Tibial nerve (tissue), 4 donors: Measurements from ENCODE around the gene NDUFB10.

Experiments used
- EP300 ChIP-seq, 2 donors: sonication (generic); formaldehyde crosslinking; IDR thresholded peaks; one replicate each; pipeline ENCODE4 v1.6.1; 2017; ENCODE audit warnings: antibody characterized with exemption in 2 of 2, mild to moderate bottlenecking in 1 of 2
- TF ChIP-seq, protein P1 (sequence below), 5 experiments: fragments of 200-600 bp in 3 of 5; fragments of 450-650 bp in 2 of 5; sonication (generic) in 3 of 5; IDR thresholded peaks; one replicate each; pipeline ENCODE4 v1.5.1; 2016 to 2019; ENCODE audit warnings: antibody characterized with exemption in 5 of 5, mild to moderate bottlenecking in 3 of 5, moderate library complexity in 2 of 5

DNA sequence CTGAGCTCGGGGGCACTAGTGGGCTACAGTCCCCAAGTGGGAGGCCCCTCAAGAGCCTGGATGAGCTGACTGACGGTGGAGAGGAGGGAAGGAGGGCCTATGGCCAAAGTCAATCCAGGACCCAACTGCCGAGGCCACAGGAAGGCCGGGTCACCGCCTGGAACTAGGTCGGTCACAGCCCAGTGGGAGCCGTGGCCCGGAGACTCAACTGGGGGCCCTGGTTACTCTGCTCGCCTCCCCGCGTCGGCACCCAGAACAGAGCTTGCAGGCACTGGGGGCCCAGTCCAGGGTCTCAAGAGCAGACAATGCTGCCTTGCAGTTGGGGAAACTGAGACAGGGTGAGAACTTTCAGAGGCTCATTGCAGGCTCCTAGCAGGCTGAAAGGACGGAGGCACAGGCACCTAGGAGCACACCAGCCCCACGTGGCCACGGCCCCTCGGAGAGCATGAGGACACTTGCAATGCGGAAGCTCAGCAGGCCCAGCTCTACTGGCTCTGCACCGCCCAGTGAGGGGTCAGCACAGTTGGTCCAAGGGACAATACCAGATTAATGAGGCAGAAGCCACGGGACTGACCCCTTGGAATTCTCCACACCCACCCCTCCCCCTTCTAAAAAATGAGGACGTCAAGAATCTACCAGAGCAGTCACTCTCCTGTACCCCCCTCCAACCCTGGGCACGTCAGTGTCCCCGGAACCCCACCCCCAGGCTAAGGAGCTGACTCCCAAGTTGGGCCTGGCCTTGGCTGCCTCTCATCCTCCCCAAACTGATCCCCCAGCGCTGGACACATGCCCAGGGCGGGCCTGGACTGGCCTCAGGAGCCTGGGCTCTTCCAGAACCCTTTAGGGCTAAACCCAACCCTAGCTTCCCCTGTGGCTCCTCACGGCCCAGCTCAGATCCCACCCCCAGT, 43.4 kb upstream of the NDUFB10 start:
- TF ChIP-seq, protein P1, sequence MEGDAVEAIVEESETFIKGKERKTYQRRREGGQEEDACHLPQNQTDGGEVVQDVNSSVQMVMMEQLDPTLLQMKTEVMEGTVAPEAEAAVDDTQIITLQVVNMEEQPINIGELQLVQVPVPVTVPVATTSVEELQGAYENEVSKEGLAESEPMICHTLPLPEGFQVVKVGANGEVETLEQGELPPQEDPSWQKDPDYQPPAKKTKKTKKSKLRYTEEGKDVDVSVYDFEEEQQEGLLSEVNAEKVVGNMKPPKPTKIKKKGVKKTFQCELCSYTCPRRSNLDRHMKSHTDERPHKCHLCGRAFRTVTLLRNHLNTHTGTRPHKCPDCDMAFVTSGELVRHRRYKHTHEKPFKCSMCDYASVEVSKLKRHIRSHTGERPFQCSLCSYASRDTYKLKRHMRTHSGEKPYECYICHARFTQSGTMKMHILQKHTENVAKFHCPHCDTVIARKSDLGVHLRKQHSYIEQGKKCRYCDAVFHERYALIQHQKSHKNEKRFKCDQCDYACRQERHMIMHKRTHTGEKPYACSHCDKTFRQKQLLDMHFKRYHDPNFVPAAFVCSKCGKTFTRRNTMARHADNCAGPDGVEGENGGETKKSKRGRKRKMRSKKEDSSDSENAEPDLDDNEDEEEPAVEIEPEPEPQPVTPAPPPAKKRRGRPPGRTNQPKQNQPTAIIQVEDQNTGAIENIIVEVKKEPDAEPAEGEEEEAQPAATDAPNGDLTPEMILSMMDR (IDR thresholded peaks at IDR 0.05), result no peak
- no peak for TF ChIP-seq EP300 (IDR thresholded peaks at IDR 0.05)
